Activated CD8-positive, alpha-beta memory T cell treated with anti-CD3 and anti-CD28 coated beads, Interleukin-2, amount 50 U/mL, for 1 hour (primary cell): ENCODE data around the gene NMB.
A peak's percentile ranks its signal among the peaks of the same experiment; 100 is the strongest.
"Not testable (repeated sequence)": the region's sequence is repeated elsewhere in the genome, so short reads cannot be mapped to it uniquely, and the experiment has no call there.

Experiments
- DNase-seq: peaks from one replicate; pipeline ENCODE4 v3.0.0-alpha.2; 2020; ENCODE audit errors: extremely low read depth

NMB gene

GRCh38 chr15:84658080-84658787 is at the start of gene NMB:
NMB (minus strand) TSS chr15:84658199; CDS start chr15:84658152, 47 bp downstream.
- peak; percentile 62 for DNase-seq

- DNase-seq, result no peak
Observed at GRCh38 chr15:84703808-84704207, 45.8 kb upstream of the NMB start.

GRCh38 chr15:84702961-84703482 is 45.0 kb upstream of the NMB start:
- DNase-seq, result no peak

GRCh38 chr15:84699538-84700191 is 41.7 kb upstream of the NMB start:
- DNase-seq, result no peak

GRCh38 chr15:84697236-84697990 is 39.4 kb upstream of the NMB start:
- DNase-seq, result no peak

- no peak for DNase-seq
Observed at GRCh38 chr15:84696757-84697156, 38.8 kb upstream of the NMB start.

- DNase-seq, result no peak
Observed at GRCh38 chr15:84690342-84690741, 32.3 kb upstream of the NMB start.

GRCh38 chr15:84689858-84690257 is 31.9 kb upstream of the NMB start:
- DNase-seq, result no peak

- not testable (repeated sequence) for DNase-seq
Observed at GRCh38 chr15:84686446-84686845, 28.4 kb upstream of the NMB start.

GRCh38 chr15:84685304-84685703 is 27.3 kb upstream of the NMB start:
- DNase-seq, result no peak

- no peak for DNase-seq
Observed at GRCh38 chr15:84684092-84684491, 26.1 kb upstream of the NMB start.

- DNase-seq, result no peak
Observed at GRCh38 chr15:84681831-84682230, 23.8 kb upstream of the NMB start.

GRCh38 chr15:84671211-84671610 is 13.2 kb upstream of the NMB start:
- no peak for DNase-seq

GRCh38 chr15:84669726-84670125 is 11.7 kb upstream of the NMB start:
- DNase-seq, result no peak

- DNase-seq, result no peak
Observed at GRCh38 chr15:84668221-84668982, 10.4 kb upstream of the NMB start.

GRCh38 chr15:84666373-84666772 is 8.4 kb upstream of the NMB start:
- no peak for DNase-seq

GRCh38 chr15:84661001-84661400 is 3.0 kb upstream of the NMB start:
- DNase-seq, result no peak

GRCh38 chr15:84659904-84660781 is 2.1 kb upstream of the NMB start:
- no peak for DNase-seq

GRCh38 chr15:84658788-84659411 is 901 bp upstream of the NMB start:
- DNase-seq, result no peak

- no peak for DNase-seq
Observed at GRCh38 chr15:84657748-84658079, 285 bp downstream of the NMB start.
